SKM-1 (cell line): Measurements from ENCODE around the gene ZNF774.
"Not testable (repeated sequence)": the region's sequence is repeated elsewhere in the genome, so short reads cannot be mapped to it uniquely, and the experiment has no call there.

Experiments used
- DNase-seq: peaks from one replicate; lab custom pipeline; 2025; ENCODE audit not compliant: unreplicated experiment; lab: John Stamatoyannopoulos, UW

The ZNF774 gene

GRCh38 chr15:90344662-90345061 lies 7.4 kb upstream of the ZNF774 start:
- DNase-seq: peak; percentile 58

DNA sequence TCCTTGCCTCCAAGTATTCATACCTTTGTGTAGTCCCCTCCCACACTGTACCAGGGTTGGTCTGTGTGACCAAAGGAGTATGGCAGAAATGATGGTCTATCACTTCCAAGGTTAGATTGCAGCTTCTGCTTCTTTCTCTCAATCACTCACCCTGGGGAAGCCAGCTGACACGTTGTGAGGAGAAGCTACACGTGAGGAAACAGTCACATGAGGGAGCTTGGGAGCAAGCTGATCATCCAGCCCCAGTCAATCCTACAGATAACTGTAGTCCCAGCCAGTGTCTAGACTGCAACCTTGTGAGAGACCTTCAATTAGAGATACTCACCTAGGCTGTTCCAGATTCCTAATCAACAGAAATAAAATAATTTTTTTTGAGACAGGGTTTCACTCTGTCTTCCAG lies 6.2 kb upstream of the ZNF774 start:
- DNase-seq: no peak

- not testable (repeated sequence) for DNase-seq
Observed at GRCh38 chr15:90347431-90348065, 4.5 kb upstream of the ZNF774 start.

GRCh38 chr15:90348456-90348855 lies 3.6 kb upstream of the ZNF774 start:
- no peak for DNase-seq

GRCh38 chr15:90349072-90349471 lies 3.0 kb upstream of the ZNF774 start:
- no peak for DNase-seq

DNA sequence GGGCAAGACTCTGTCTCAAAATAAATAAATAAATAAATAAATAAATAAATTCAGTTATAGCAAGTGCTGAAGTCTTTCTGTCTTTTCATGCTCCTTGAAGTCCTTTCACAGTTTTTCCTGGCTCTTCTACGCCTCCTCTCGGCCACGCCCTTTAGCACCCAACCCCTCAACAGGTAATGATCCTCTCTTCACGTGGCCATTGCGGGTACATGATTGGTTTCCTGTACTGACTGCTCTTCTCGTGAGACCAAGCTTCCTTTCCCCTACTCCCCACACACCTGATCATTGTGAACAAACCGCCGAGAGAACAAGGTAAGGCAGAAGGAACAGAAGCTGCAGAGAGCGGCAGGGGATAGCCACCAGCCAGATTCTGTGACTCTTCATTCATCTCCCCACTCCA lies 2.3 kb upstream of the ZNF774 start:
- DNase-seq: no peak

DNA sequence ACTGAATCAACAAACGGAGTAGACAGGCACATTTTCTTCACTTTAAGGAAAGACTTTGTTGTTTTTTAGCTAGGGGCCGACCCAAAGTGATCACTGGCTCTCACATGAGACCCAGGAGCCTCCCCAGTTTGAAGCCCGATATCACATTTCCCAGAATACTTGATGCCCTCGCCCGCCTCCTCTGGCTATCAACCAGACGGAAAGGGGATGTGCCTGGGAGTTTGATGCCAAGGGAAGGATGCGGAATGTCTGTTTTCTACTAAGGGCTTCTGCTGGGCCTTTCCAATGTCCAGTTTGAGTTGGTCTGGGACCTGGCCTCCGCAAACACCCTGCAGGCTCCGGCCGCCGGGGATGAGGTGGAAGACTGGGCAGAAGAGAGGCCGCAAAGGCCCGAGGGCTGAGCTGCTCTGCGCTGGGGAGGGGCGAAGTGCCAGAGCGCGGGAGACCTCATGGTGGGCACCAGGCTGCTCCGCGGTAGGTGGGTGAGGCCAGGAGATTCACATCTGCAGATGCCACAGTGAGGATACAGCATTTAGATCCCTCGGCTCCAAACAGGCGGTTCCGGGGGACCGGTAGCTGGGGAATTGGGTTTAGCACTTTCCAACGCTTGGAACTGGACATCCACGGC lies 491 bp upstream of the ZNF774 start:
- DNase-seq: no peak

DNA sequence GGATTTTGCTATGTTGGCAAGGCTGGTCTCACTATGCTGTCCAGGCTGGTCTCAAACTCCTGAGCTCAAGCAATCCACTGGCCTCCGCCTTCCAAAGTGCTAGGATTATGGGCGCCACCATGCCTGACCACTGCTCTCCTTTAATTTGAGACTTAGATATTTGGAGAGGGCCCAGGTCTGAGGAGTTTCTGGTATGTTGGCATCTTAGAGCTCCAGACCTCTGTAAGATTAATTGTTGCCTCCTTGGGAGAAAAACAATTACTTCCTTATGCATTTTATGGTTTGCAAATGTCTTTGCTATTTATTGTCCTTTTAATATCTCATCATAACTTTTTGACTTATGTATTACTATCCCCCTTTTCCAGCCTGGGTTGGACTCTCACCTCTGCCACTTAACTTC lies 2.9 kb downstream of the ZNF774 start:
- no peak for DNase-seq

GRCh38 chr15:90358124-90359033 lies 6.3 kb downstream of the ZNF774 start:
- no peak for DNase-seq

- no peak for DNase-seq
Observed at GRCh38 chr15:90360746-90361145, 8.7 kb downstream of the ZNF774 start.

DNA sequence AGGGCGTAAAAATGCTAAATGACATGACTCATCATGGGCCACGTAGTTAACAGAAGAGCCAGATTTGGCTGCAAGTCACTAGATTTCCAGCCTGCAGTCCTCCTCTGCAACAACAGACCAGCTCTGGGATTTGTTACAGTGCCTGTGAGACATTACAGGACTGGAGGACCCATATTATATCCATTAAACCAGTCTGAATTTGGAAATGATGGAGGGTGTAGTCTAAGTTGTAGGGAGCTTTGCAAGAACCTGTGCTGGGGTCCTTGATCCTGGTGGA lies 10.8 kb downstream of the ZNF774 start:
- DNase-seq: no peak

DNA sequence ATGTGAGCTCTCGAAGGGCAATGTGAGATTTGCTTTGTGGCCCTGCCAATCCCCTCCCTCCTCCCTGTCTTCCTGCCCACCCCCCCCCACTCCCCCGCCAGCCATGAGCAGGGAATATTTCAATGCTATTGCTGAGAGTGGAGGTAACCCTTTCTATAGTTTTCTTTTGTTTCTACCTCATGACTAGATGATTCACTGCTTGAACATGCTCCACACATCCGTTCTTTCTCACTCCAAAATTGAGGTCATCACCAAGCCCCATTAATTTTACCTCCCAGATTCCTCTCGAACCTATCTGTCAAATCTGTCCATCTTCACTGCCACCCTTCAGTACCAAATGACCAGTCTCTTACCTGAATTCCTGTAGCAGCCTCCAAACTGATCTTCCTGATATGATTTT lies 12.2 kb downstream of the ZNF774 start:
- DNase-seq: no peak

GRCh38 chr15:90365414-90366055 lies 13.5 kb downstream of the ZNF774 start:
- no peak for DNase-seq

- DNase-seq: no peak
Observed at GRCh38 chr15:90367576-90367975, 15.5 kb downstream of the ZNF774 start.

GRCh38 chr15:90375071-90375470 lies 23.0 kb downstream of the ZNF774 start:
- DNase-seq: no peak

GRCh38 chr15:90376789-90377188 lies 24.7 kb downstream of the ZNF774 start:
- DNase-seq: no peak

DNA sequence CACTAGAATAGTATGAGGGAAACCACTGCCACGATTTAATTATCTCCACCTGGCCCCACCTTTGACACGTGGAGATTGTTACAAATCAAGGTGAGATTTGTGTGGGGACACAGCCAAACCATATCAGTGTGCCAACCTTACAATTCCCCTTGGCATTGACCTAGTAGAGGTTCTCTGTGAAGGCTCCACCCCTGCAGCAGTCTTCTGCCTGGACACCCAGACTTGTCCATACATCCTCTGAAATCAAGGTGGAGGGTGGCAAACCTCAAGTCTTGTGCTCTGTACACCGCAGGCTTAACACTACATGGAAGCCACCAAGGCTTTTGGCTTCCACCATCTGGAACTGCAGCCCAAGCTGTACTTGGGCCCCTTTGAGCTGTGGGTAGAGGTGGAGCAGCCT lies 27.2 kb downstream of the ZNF774 start:
- DNase-seq: no peak

DNA sequence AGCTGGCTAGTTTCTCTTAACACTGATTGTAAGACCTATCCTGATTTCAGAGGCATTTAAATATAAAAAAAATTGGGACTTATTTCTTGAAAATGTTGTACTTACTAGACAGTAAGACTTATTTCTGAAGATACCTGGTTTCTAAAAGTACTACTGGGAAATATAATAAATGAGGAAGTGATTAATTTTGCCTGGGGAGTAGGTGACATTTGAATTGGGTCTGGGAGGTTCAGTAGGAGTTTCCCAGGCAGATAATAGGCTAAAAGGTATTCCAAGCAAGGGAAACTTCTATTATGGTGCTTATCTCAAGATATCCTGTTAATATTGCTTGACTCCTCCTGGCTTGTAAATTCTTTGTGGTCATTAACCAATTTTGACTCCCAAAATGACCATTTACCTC lies 29.4 kb downstream of the ZNF774 start:
- DNase-seq: no peak

DNA sequence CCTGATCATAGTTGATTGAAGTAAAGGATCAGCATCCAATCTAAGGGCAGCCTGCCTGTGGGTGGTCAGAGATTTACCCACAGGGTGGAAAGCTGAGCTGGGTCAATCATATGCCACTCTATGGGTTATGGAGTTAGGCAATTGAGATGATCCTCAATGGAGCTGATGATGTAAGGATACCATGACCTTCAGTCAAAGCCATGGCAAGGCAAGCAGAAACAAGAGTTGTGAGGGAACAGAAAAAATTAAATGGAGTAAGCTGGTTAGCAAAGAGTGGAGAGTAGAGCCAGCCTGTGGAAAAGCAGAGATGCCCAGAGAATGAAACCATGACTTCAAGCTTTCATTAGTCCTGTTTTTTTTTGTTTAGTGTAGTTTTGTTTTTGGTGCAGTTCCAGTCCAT lies 30.2 kb downstream of the ZNF774 start:
- no peak for DNase-seq

- no peak for DNase-seq
Observed at GRCh38 chr15:90386221-90386620, 34.1 kb downstream of the ZNF774 start.

DNA sequence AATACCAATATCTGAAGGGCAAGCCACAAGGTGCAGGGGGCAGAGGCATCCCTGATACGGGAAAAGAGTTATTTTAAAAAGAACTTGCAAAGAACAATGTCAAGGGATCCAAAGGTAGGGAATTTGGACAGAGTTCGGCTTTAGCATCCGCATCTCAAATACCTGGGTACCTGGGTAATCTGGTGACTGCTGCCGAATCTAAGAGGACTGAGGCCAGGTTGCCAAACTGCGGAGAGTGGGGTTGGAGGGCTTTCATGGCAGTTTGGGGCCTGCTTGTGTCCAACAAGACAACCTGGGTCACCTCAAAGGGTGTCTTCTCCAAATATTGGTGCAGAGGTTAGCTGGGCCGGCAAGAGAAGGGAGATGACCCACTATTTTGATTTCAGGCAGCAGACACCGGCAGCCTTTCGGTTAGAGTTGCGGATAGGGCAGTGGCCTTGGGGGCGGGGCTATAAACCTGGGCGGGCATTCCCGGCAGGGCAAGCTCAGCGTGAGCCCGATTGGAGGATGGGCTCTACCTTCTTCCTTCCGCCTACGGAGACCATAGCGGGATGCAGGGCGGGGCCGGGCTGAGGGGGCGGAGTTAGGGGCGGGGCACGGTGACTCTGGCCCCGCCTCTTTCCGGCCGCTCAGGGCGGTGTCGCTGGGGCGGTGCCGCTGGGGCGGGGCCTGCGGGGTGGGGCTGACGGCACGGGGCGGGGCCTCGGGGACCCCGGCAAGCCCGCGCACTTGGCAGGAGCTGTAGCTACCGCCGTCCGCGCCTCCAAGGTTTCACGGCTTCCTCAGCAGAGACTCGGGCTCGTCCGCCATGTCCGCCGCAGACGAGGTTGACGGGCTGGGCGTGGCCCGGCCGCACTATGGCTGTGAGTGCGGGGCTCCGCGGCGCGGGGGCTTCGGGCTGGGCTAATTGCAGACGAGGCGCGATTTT lies 35.7 kb downstream of the ZNF774 start, which contains the start of gene IQGAP1:
Gene IQGAP1, plus strand, starts transcription at position 709 of the 928 bp plus-strand sequence. Its CDS starts 100 bp downstream, at position 809.
- peak; percentile 97 for DNase-seq
